K562 (cell line): ENCODE measurements around the gene BMI1. TPM values are rescaled to one million over a fixed set of nuclear protein-coding genes. Genes with fewer than 3 reads are reported as not detected.
A peak's percentile ranks its signal among the peaks of the same experiment; 100 is the strongest.

ENCODE experiments used
- CREB1 ChIP-seq, 2 experiments: sonication (generic) in 1 of 2; formaldehyde crosslinking in 1 of 2; IDR thresholded peaks; 2 replicates each; pipeline versions ENCODE4 v1.6.1 to v1.8.0; 2012 to 2022; ENCODE audit warnings: inconsistent platforms in 1 of 2, mild to moderate bottlenecking in 1 of 2, missing genetic modification reagents in 1 of 2, moderate library complexity in 1 of 2
- ILK ChIP-seq: fragments of 450-650 bp; IDR thresholded peaks from 2 replicates; pipeline ENCODE4 v1.6.1; 2016; ENCODE audit warnings: missing genetic modification characterization, low read depth, mild to moderate bottlenecking, missing compliant biosample characterization, moderate library complexity, borderline replicate concordance
- MEF2A ChIP-seq: IDR thresholded peaks from 2 replicates; pipeline ENCODE4 v1.6.1; 2011; ENCODE audit warnings: low read depth, mild to moderate bottlenecking, low read length, moderate library complexity; ENCODE audit not compliant: control insufficient read depth
- MTA1 ChIP-seq: fragments of 450-650 bp; IDR thresholded peaks from 2 replicates; pipeline ENCODE4 v1.6.1; 2017; ENCODE audit warnings: borderline replicate concordance
- NFRKB ChIP-seq: fragments of 450-650 bp; IDR thresholded peaks from 2 replicates; pipeline ENCODE4 v1.6.1; 2016; ENCODE audit warnings: low read depth
- NR2F6 ChIP-seq: fragments of 450-650 bp; formaldehyde crosslinking; IDR thresholded peaks from 2 replicates; pipeline ENCODE4 v1.4.0; 2020; ENCODE audit warnings: mild to moderate bottlenecking
- SETDB1 ChIP-seq: IDR thresholded peaks from one replicate; pipeline ENCODE4 v1.6.1; 2012; ENCODE audit warnings: low read length, control low read depth, inconsistent platforms
- SIRT6 ChIP-seq: IDR thresholded peaks from one replicate; pipeline ENCODE4 v1.6.1; 2012; ENCODE audit warnings: low read depth, mild to moderate bottlenecking, control low read depth, inconsistent platforms, low read length, moderate library complexity
- SMARCA4 ChIP-seq: fragments of 450-650 bp; IDR thresholded peaks from 2 replicates; pipeline ENCODE4 v1.6.1; 2016
- SNIP1 ChIP-seq: fragments of 450-650 bp; IDR thresholded peaks from 2 replicates; pipeline ENCODE4 v1.7.1; 2017; ENCODE audit warnings: low read depth, mild to moderate bottlenecking
- WHSC1 ChIP-seq: IDR thresholded peaks from one replicate; pipeline ENCODE4 v1.6.1; 2012; ENCODE audit warnings: low read length, control low read depth, inconsistent platforms
- ZBTB1 ChIP-seq: sonication (generic); formaldehyde crosslinking; IDR thresholded peaks from 2 replicates; pipeline ENCODE4 v1.8.1; 2023; ENCODE audit warnings: missing genetic modification reagents, low read depth, mild to moderate bottlenecking, borderline replicate concordance
- ZNF143 ChIP-seq: sonication (generic); formaldehyde crosslinking; IDR thresholded peaks from 2 replicates; pipeline ENCODE4 v1.9.0; 2022; ENCODE audit warnings: mild to moderate bottlenecking, missing genetic modification reagents
- ZNF174 ChIP-seq: fragments of 250-450 bp; sonication (Bioruptor Pico); IDR thresholded peaks from 2 replicates; pipeline ENCODE4 v1.4.0; 2020; ENCODE audit warnings: mild to moderate bottlenecking
- ZNF239 ChIP-seq: fragments of 250-450 bp; sonication (Bioruptor Pico); IDR thresholded peaks from 2 replicates; pipeline ENCODE4 v1.4.0; 2020; ENCODE audit warnings: mild to moderate bottlenecking
- ZNF311 ChIP-seq: fragments of 250-450 bp; sonication (Bioruptor Pico); IDR thresholded peaks from 2 replicates; pipeline ENCODE4 v1.4.0; 2020; ENCODE audit warnings: mild to moderate bottlenecking, moderate library complexity
- ZNF316 ChIP-seq: fragments of 450-650 bp; IDR thresholded peaks from 2 replicates; pipeline ENCODE4 v1.6.1; 2016
- ZNF76 ChIP-seq: fragments of 250-450 bp; sonication (Bioruptor Pico); IDR thresholded peaks from 2 replicates; pipeline ENCODE4 v1.4.0; 2020; ENCODE audit warnings: mild to moderate bottlenecking, moderate library complexity, borderline replicate concordance
- ZNF77 ChIP-seq: fragments of 250-450 bp; sonication (Bioruptor Pico); IDR thresholded peaks from 2 replicates; pipeline ENCODE4 v1.5.0; 2020
- ZSCAN32 ChIP-seq: fragments of 450-650 bp; formaldehyde crosslinking; IDR thresholded peaks from 2 replicates; pipeline ENCODE4 v1.4.0; 2020; ENCODE audit warnings: mild to moderate bottlenecking, moderate library complexity
- polyA plus RNA-seq, 8 experiments: library from polyadenylated mRNA; depleted of rRNA in 4 of 8; stranded (reverse) in 5 of 8; unstranded in 3 of 8; fragments of >200 nt; fragmentation: Nextera tagmentation in 2 of 8; fragmentation: Illumina TruSeq in 1 of 8; extraction: Ambion mirVana in 2 of 8; extraction: Trizol in 1 of 8; gene quantifications; 2 replicates each; pipeline versions ENCODE4 v1.2.1 to v1.2.3, GENCODE V29; 2011 to 2014; ENCODE audit warnings: inconsistent platforms in 1 of 8, missing spikeins in 1 of 8
- total RNA-seq, 7 experiments: library from RNA; depleted of rRNA in 6 of 7; stranded (reverse); fragments of >200 nt in 6 of 7; fragmentation: Illumina TruSeq in 2 of 7; extraction: Trizol in 2 of 7; gene quantifications; 2 replicates each; pipeline versions ENCODE4 v1.2.1 to v1.2.3, GENCODE V29; 2011 to 2021; ENCODE audit warnings: low replicate concordance in 1 of 7
- TF ChIP-seq, protein P1 (sequence below): fragments of 450-650 bp; IDR thresholded peaks from 2 replicates; pipeline ENCODE4 v1.6.1; 2016
- TF ChIP-seq, protein P2 (sequence below): IDR thresholded peaks from 2 replicates; pipeline ENCODE4 v1.6.1; 2011; ENCODE audit warnings: borderline replicate concordance, low read depth, mild to moderate bottlenecking, moderate library complexity, low read length; ENCODE audit not compliant: insufficient read depth, poor library complexity, severe bottlenecking
- TF ChIP-seq, protein P3 (sequence below): fragments of 450-650 bp; IDR thresholded peaks from 2 replicates; pipeline ENCODE4 v1.6.1; 2016; ENCODE audit warnings: antibody characterized with exemption
- TF ChIP-seq, protein P4 (sequence below): fragments of 200-400 bp; formaldehyde crosslinking; IDR thresholded peaks from 2 replicates; pipeline ENCODE4 v1.6.1; 2017; ENCODE audit warnings: mild to moderate bottlenecking, low read depth, low read length, moderate library complexity

The BMI1 gene
- total and polyA plus RNA-seq, 9 of the 15 experiments (the other 6 are each of a cell fraction or from before 2014, with no cell fraction given): 21.4 to 103 (median 70.8) TPM

DNA sequence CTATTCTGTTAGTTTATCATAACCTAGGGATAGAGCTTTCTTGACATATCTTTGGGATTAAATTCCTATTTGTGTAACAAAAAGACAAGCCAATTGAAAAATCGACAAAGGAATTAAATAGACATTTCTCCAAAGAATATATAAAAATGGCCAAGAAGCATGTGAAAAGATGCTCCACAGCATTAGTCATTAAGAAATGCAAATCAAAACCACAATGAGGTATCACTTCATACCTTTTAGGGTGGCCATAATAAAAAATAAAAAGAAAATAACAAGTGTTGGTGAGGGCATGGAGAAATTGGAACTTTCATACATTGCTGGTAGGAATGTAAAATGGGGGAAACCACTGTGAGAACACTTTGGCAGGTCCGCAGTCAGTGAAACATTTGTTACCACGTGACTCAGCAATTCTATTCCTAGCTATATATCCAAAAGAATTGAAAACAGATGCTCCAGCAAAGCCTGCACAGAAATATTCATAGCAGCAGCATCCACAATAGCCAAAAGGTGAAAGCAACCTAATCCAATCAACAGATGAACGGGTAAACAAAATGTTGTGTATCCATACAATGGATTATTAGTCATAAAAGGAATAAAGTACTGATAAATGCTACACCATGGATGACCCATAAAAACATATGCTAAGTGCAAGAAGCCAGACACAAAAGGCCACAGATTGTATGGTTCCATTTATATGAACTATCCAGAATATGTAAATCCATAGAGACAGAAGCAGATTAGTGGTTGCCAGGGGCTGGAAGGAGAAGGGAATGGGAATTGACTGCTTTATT, 44.9 kb downstream of the BMI1 start (continued):
- TF ChIP-seq ILK (tag): no peak
- no peak for TF ChIP-seq ZNF239 (CRISPR knock-in tag)
- no peak for TF ChIP-seq SETDB1
- TF ChIP-seq, protein P1, sequence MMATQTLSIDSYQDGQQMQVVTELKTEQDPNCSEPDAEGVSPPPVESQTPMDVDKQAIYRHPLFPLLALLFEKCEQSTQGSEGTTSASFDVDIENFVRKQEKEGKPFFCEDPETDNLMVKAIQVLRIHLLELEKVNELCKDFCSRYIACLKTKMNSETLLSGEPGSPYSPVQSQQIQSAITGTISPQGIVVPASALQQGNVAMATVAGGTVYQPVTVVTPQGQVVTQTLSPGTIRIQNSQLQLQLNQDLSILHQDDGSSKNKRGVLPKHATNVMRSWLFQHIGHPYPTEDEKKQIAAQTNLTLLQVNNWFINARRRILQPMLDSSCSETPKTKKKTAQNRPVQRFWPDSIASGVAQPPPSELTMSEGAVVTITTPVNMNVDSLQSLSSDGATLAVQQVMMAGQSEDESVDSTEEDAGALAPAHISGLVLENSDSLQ: no peak
- TF ChIP-seq SMARCA4: no peak
- TF ChIP-seq NR2F6 (CRISPR knock-in tag): no peak
- peak; percentile 70 for TF ChIP-seq ZNF316
- no peak for TF ChIP-seq ZNF143
- no peak for TF ChIP-seq ZBTB1 (CRISPR knock-in tag)
- TF ChIP-seq, protein P2, sequence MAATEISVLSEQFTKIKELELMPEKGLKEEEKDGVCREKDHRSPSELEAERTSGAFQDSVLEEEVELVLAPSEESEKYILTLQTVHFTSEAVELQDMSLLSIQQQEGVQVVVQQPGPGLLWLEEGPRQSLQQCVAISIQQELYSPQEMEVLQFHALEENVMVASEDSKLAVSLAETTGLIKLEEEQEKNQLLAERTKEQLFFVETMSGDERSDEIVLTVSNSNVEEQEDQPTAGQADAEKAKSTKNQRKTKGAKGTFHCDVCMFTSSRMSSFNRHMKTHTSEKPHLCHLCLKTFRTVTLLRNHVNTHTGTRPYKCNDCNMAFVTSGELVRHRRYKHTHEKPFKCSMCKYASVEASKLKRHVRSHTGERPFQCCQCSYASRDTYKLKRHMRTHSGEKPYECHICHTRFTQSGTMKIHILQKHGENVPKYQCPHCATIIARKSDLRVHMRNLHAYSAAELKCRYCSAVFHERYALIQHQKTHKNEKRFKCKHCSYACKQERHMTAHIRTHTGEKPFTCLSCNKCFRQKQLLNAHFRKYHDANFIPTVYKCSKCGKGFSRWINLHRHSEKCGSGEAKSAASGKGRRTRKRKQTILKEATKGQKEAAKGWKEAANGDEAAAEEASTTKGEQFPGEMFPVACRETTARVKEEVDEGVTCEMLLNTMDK: no peak
- no peak for TF ChIP-seq MEF2A
- TF ChIP-seq, protein P3, sequence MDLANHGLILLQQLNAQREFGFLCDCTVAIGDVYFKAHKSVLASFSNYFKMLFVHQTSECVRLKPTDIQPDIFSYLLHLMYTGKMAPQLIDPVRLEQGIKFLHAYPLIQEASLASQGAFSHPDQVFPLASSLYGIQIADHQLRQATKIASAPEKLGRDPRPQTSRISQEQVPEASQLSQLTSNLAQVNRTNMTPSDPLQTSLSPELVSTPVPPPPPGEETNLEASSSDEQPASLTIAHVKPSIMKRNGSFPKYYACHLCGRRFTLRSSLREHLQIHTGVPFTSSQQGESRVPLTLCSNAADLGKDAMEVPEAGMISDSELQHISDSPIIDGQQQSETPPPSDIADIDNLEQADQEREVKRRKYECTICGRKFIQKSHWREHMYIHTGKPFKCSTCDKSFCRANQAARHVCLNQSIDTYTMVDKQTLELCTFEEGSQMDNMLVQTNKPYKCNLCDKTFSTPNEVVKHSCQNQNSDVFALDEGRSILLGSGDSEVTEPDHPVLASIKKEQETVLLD: no peak
- no peak for TF ChIP-seq ZNF77
- no peak for TF ChIP-seq ZNF174 (CRISPR knock-in tag)
- TF ChIP-seq SIRT6: no peak
- TF ChIP-seq ZNF311 (CRISPR knock-in tag): no peak
- no peak for TF ChIP-seq WHSC1
- TF ChIP-seq, protein P4, sequence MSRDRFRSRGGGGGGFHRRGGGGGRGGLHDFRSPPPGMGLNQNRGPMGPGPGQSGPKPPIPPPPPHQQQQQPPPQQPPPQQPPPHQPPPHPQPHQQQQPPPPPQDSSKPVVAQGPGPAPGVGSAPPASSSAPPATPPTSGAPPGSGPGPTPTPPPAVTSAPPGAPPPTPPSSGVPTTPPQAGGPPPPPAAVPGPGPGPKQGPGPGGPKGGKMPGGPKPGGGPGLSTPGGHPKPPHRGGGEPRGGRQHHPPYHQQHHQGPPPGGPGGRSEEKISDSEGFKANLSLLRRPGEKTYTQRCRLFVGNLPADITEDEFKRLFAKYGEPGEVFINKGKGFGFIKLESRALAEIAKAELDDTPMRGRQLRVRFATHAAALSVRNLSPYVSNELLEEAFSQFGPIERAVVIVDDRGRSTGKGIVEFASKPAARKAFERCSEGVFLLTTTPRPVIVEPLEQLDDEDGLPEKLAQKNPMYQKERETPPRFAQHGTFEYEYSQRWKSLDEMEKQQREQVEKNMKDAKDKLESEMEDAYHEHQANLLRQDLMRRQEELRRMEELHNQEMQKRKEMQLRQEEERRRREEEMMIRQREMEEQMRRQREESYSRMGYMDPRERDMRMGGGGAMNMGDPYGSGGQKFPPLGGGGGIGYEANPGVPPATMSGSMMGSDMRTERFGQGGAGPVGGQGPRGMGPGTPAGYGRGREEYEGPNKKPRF: no peak
- TF ChIP-seq ZNF76 (CRISPR knock-in tag): no peak
- TF ChIP-seq NFRKB: no peak
- TF ChIP-seq ZSCAN32 (CRISPR knock-in tag): no peak
- no peak for TF ChIP-seq MTA1
- TF ChIP-seq CREB1 (IDR thresholded peaks at IDR 0.05): no peak
- no peak for TF ChIP-seq CREB1 (CRISPR knock-in tag; IDR thresholded peaks at IDR 0.05)
- TF ChIP-seq SNIP1: no peak
